ENCODE results near the gene TAAR1. TPM values are rescaled to one million over a fixed set of nuclear protein-coding genes. Genes with fewer than 3 reads are reported as not detected.

TAAR1 gene
- total RNA-seq, 1 experiment from 2014 or later, result not detected

DNA sequence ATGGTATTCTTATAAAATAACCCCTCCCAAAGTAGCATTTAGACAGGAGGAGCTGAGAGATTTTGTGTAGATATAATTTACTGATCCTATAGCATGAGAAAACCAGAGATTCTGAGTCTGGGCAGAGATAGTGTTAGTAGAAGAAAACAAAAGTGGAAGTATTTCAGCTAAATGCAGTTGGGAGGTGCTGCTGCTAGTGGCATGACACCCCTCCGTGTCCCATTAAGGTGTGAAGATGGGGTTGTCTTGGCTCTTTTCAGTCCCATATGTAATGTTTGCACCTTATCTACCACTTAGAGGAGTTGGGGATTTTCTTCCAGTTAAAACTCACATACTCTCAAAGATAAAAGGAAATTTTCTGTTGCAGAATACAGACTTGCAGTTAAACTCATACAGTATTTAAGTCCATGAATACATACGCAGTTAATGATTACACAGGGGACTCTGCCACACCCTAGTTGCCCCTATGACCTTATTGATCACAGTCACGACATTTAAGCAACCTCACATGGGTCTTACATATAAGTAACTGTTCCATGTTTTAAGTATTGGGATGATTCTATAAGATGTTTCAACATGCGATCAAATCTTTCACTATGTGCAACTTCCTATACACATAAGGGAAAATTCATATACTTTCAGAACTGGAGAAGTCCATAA is 46.4 kb downstream of the TAAR1 start:
- no peaks in the 10 kb centered on the region for H3K23me2 ChIP-seq (ENCODE audit: insufficient read length, low read depth, low read length, poor library complexity, severe bottlenecking)
- peaks cover 8 to 11% of the 10 kb centered on the region in 2 experiments for H3K4me1 Mint-ChIP-seq

More for the DNA sequence above, 46.4 kb downstream of the TAAR1 start:
- Histone ChIP-seq H4K8ac (replicated peaks; ENCODE audit: insufficient read length, low read depth, low read length) (no peak overlapping the region), H2AK5ac (ENCODE audit: insufficient read length, low read length) (no peak overlapping the region), H3K79me2 (ENCODE audit: insufficient read depth, low read length) (no peaks in the 10 kb centered on the region), H3K18ac (ENCODE audit: insufficient read length, low read depth, low read length) (no peak overlapping the region), H2BK5ac (ENCODE audit: insufficient read length, low read length) (no peak overlapping the region), H3K9me3 (ENCODE audit: control insufficient read depth, low read depth, low read length) (no peaks in the 10 kb centered on the region), H3K4ac (ENCODE audit: low read depth, low read length) (no peak overlapping the region), H2BK120ac (ENCODE audit: low read depth, low read length, poor library complexity, severe bottlenecking) (no peak overlapping the region), H4K91ac (ENCODE audit: insufficient read length, low read depth, low read length) (no peak overlapping the region), H2BK20ac (ENCODE audit: low read depth, low read length, poor library complexity, severe bottlenecking) (no peak overlapping the region), H3T11ph (ENCODE audit: low read length) (no peak overlapping the region), H3K23ac (ENCODE audit: insufficient read length, low read depth, low read length) (no peak overlapping the region), H3K9ac (ENCODE audit: extremely low read depth, insufficient read length, low read length) (no peak overlapping the region), H3K14ac (ENCODE audit: insufficient read depth, low read length) (no peak overlapping the region), H3K4me1 (ENCODE audit: insufficient read depth, low read length) (no peaks in the 10 kb centered on the region), H3K56ac (ENCODE audit: insufficient read length, low read depth, low read length) (no peak overlapping the region), H3K27me3 (ENCODE audit: insufficient read depth, low read length) (no peaks in the 10 kb centered on the region), H2AFZ (ENCODE audit: low read length) (no peak overlapping the region), H2BK15ac (ENCODE audit: low read depth, low read length) (no peak overlapping the region), H4K20me1 (ENCODE audit: control insufficient read depth, insufficient read depth, insufficient read length) (no peaks in the 10 kb centered on the region), H3K27ac (ENCODE audit: insufficient read length, low read depth, low read length) (no peak overlapping the region), H2BK12ac (ENCODE audit: insufficient read length, low read depth, low read length) (no peak overlapping the region), H3K4me2 (ENCODE audit: insufficient read depth, insufficient read length, low read length) (no peak overlapping the region), H3K79me1 (ENCODE audit: insufficient read depth, low read depth, low read length, poor library complexity, severe bottlenecking) (no peaks in the 10 kb centered on the region), H4K5ac (ENCODE audit: insufficient read length, low read depth, low read length) (no peak overlapping the region)
- H3K9me3 Mint-ChIP-seq, result no peaks in the 10 kb centered on the region
- TF ChIP-seq, protein P1, sequence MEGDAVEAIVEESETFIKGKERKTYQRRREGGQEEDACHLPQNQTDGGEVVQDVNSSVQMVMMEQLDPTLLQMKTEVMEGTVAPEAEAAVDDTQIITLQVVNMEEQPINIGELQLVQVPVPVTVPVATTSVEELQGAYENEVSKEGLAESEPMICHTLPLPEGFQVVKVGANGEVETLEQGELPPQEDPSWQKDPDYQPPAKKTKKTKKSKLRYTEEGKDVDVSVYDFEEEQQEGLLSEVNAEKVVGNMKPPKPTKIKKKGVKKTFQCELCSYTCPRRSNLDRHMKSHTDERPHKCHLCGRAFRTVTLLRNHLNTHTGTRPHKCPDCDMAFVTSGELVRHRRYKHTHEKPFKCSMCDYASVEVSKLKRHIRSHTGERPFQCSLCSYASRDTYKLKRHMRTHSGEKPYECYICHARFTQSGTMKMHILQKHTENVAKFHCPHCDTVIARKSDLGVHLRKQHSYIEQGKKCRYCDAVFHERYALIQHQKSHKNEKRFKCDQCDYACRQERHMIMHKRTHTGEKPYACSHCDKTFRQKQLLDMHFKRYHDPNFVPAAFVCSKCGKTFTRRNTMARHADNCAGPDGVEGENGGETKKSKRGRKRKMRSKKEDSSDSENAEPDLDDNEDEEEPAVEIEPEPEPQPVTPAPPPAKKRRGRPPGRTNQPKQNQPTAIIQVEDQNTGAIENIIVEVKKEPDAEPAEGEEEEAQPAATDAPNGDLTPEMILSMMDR (conservative IDR thresholded peaks at IDR 0.05), result no peak
- H3K27ac Mint-ChIP-seq, result no peak overlapping the region
- H3K27me3 Mint-ChIP-seq (ENCODE audit: low read depth), result no peaks in the 10 kb centered on the region
- no peak overlapping the region for H3K4me3 Mint-ChIP-seq
- no peak for DNase-seq
- no peaks in the 10 kb centered on the region for H3K36me3 Mint-ChIP-seq (ENCODE audit: insufficient read depth in 1 of 3, low read depth in 3 of 3)
- WGBS (ENCODE audit: extremely low coverage, insufficient read length, low lambda C conversion rate), result no CpG with 5 or more reads among the region's 4 CpGs
